Ascending aorta (tissue), 2 donors: ENCODE data around the gene SUPT3H. TPM values are rescaled to one million over a fixed set of nuclear protein-coding genes. Genes with fewer than 3 reads are reported as not detected.

ENCODE experiments used
- DNase-seq, 2 donors: peaks; one replicate each; pipeline ENCODE4 v3.0.0-alpha.2; 2019; ENCODE audit warnings: low spot score in 2 of 2
- H3K27ac ChIP-seq, 2 donors: fragments of 200-600 bp; sonication (generic); one replicate each; pipeline ENCODE4 v1.5.1; 2016 to 2017; ENCODE audit warnings: mild to moderate bottlenecking in 1 of 2
- H3K27me3 ChIP-seq: fragments of 200-600 bp; sonication (generic); one replicate; pipeline ENCODE4 v1.5.1; 2017
- H3K36me3 ChIP-seq, 2 donors: fragments of 200-600 bp; sonication (generic); one replicate each; pipeline ENCODE4 v1.5.1; 2016
- H3K4me1 ChIP-seq, 2 donors: fragments of 200-600 bp; sonication (generic); one replicate each; pipeline ENCODE4 v1.5.1; 2016 to 2017; ENCODE audit warnings: mild to moderate bottlenecking in 1 of 2
- H3K4me3 ChIP-seq, 2 donors: fragments of 200-600 bp; sonication (generic); one replicate each; pipeline ENCODE4 v1.5.1; 2016 to 2017; ENCODE audit warnings: mild to moderate bottlenecking in 1 of 2
- H3K9me3 ChIP-seq, 2 donors: fragments of 200-600 bp; sonication (generic); one replicate each; pipeline ENCODE4 v1.5.1; 2016
- CTCF ChIP-seq, 3 experiments: fragments of 200-600 bp in 2 of 3; fragments of 450-650 bp in 1 of 3; sonication (generic) in 2 of 3; IDR thresholded peaks; one replicate each; pipeline ENCODE4 v1.5.1; 2016 to 2019; ENCODE audit warnings: antibody characterized with exemption in 3 of 3, mild to moderate bottlenecking in 1 of 3, moderate library complexity in 1 of 3
- intact Hi-C: fragments of 100-400 bp; cut with DNase I; formaldehyde crosslinking; loops from one replicate; pipeline ENCODE4 v1.15.1; 2023
- total RNA-seq: library from RNA; depleted of rRNA; stranded (reverse); fragments of >200 nt; gene quantifications from one replicate; pipeline ENCODE4 v1.1.0, GENCODE V29; 2016

SUPT3H gene
- total RNA-seq, 1 donor from 2014 or later = not detected

DNA sequence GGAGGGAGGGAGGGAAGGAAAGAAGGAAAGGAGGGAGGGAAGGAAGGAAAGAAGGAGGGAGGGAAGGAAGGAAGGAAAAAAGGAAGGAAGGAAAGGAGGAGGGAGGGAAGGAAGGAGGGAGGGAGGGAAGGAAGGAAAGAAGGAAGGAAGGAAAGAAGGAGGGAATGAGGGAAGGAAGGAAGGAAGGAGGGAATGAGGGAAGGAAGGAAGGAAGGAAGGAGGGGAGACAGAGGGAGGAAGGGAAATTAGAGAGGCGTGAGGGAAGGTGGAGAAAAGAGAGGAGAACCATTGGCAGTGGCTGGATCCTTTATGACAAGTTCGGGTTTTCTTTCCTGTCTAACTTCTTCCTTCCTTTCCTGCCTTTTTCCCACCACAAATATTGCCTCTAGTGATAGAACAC lies 22.3 kb upstream of the SUPT3H start:
- no peak for DNase-seq

DNA sequence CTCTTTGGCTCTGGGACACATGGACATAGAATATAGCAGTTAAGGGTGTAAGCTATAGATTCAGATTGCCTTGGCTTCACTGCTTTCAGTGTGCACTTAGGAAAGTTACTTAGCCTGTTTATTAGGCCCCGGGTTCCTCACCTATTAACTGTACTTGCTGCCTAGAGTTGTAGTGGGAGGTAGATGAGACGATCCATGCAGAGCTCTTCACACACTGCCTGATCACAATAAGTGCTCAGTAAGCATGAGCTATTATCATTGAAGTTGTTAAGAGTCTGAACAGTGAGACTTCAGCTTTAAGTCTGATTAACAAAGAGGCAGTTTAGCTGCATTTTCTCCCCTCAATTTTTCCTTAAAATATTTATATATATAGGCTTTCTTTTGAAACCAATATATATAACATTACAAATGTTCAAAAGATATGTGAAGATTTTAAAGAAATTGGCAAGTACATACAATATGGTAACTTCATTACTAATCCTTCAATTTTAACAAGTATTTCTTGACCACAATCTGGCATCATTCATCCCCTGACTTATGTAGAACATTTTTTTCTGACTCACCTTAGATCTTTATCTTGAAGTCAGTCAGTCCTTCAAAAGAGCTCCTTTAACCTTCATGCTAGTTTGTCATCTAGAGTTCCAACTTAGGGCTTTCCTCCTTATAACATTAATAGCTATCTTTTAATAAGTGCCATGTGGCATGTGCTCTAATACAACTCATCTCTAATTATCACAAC lies 20.5 kb upstream of the SUPT3H start:
- TF ChIP-seq CTCF (IDR thresholded peaks at IDR 0.05) = no peak
- Histone ChIP-seq H3K27me3 (no peaks in the 10 kb centered on the region), H3K9me3 (no peaks in the 10 kb centered on the region), H3K4me3 (no peak overlapping the region), H3K4me1 (no peaks in the 10 kb centered on the region), H3K27ac (no peak overlapping the region), H3K36me3 (no peaks in the 10 kb centered on the region)
- DNase-seq = no peak
- intact Hi-C loops = no loop called here

More for the DNA sequence above, 22.3 kb upstream of the SUPT3H start:
- TF ChIP-seq CTCF (IDR thresholded peaks at IDR 0.05) = no peak
- no peaks in the 10 kb centered on the region for H3K36me3 ChIP-seq
- H3K27ac ChIP-seq = no peak overlapping the region
- H3K4me1 ChIP-seq = no peaks in the 10 kb centered on the region
- intact Hi-C loops = no loop called here
- no peak overlapping the region for H3K4me3 ChIP-seq
- no peaks in the 10 kb centered on the region for H3K27me3 ChIP-seq
- H3K9me3 ChIP-seq = no peaks in the 10 kb centered on the region

GRCh38 chr6:45394586-45395095 lies 16.9 kb upstream of the SUPT3H start:
- Histone ChIP-seq H3K27ac (no peak overlapping the region), H3K4me1 (no peaks in the 10 kb centered on the region), H3K36me3 (no peaks in the 10 kb centered on the region), H3K4me3 (no peak overlapping the region), H3K9me3 (no peaks in the 10 kb centered on the region), H3K27me3 (no peaks in the 10 kb centered on the region)
- intact Hi-C loops = no loop called here
- no peak for DNase-seq
- TF ChIP-seq CTCF (IDR thresholded peaks at IDR 0.05) = no peak

DNA sequence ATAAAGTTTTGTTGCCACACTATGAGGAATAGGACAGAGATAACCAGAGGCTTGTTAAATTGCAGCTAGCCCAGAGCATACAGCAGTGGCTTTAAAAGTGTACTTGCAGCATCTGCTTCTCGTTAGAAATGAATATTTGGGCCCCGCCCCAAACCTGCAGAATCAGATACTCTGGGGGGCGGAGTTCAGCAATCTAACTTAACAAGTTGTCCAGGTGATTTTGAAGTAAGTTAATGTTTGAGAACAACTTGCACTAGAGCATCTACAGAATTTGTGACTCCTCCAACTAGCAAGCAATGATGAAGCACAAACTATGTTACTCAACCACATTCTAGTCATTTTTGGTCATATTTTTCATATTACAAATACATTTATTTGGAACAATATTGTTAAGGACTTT lies 10.6 kb upstream of the SUPT3H start:
- Histone ChIP-seq H3K27me3 (no peaks in the 10 kb centered on the region), H3K4me3 (no peak overlapping the region), H3K4me1 (no peaks in the 10 kb centered on the region), H3K27ac (no peak overlapping the region), H3K9me3 (no peaks in the 10 kb centered on the region), H3K36me3 (no peaks in the 10 kb centered on the region)
- no peak for DNase-seq
- intact Hi-C loops = no loop called here
- no peak for TF ChIP-seq CTCF (IDR thresholded peaks at IDR 0.05)

GRCh38 chr6:45387236-45387635 lies 9.5 kb upstream of the SUPT3H start:
- Histone ChIP-seq H3K9me3 (no peaks in the 10 kb centered on the region), H3K27ac (no peak overlapping the region), H3K27me3 (no peaks in the 10 kb centered on the region), H3K36me3 (no peaks in the 10 kb centered on the region), H3K4me1 (no peaks in the 10 kb centered on the region), H3K4me3 (no peak overlapping the region)
- DNase-seq = no peak
- TF ChIP-seq CTCF (IDR thresholded peaks at IDR 0.05) = no peak
- intact Hi-C loops = no loop called here
